ENCODE results near the gene TSBP1.

The TSBP1 gene
- 0 reads per million in 4 donors for total RNA-seq

GRCh38 chr6:32371803-32372202 lies at the start of gene TSBP1:
Gene TSBP1, minus strand, starts transcription at chr6:32371903. Its CDS starts 197 bp downstream, at chr6:32371706.
- no peak for DNase-seq

- DNase-seq = no peak
These were observed 44.3 kb upstream of the TSBP1 start for GRCh38 chr6:32416036-32416435.

DNA sequence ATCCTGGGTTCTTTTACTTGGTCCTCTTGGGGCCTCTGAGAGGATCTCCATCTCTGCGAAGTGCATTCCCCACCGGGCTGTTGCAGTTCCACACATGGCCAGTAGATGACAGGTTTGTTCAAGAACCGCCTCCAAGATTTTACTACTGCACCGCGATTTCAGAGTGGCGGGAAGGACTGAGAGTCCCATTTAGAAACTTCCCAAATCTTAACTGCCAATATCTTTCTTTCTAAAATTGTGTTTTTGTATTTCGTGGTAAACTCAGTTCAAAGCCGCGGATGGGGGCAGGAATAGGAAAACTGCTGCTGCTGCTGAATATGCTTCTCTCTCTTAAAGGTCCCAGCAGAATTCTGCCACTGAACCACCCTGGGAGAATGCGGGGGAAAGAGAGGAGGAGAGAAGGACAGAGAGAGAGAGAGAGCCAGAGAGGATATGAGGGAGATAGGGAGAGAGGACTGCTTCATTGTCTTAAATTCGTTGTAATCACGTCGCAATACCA lies 43.9 kb upstream of the TSBP1 start:
- DNase-seq = peak; percentile 42 to 72 (median 57)

DNA sequence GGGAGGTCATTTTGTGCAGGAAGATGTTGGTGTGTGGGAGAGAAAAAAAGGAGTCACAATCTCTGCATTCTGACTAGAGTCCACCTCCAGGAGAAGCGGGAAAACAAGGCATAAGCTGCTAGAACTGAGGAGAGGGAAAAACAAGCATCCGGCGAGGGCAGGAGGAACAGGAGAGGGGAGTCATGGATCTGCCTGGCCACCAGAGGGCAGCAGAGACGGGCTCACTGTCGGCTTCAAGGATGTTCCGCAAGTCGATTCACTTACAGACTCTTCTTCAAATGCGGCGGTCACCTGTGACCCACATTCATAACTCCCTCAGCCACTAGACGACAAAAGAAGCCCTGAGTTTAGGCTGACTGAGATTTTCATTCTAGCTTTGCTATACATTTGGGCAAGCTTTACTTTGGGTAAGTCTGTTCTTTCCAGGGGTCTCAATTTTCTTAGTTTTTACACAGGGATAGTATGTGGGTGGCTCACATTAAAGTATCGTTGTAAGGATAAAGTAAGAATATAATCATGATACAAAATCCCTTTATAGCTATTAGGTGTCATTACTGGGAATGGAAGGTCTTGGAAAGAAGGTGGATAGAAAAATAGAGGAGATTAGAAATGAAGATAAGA lies 41.8 kb upstream of the TSBP1 start:
- peak; percentile 62 to 83 (median 72) for DNase-seq

DNA sequence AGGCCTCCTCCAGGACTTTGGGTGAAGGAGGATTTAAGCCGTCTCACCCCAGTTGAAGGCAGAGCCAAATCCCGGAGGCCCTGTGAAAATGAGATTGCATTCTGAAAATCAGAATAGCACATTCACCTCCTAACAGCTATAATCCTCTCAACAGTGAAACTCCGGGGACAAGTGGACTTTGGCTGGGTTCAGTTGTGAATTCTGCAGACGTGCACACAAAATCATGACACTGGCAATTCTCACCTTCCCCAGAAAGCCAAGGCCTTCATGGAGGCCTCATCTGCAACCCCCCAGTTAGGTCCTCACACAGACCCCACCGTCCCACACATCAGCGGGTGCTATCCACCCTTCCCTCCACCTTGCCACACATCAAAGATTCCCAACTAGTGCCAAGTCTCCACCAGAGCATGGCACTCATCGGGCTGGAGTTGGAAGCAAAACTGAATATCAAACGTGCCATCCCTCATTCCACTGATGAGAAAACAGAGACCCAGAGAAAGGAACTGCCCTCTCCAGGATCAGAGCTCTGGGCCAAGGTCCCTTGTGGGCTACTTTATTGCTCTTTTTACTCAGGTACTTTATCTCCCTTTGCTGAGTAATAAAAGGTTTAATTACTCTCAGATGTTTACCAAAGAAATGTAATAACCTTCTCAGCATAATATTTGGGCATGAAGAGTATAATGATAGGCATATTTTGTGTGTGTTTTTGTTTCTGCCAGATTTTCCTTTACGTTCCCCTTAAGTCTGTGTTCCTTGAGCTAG lies 40.0 kb upstream of the TSBP1 start:
- DNase-seq = no peak

GRCh38 chr6:32410906-32411305 lies 39.2 kb upstream of the TSBP1 start:
- no peak for DNase-seq

- no peak for DNase-seq
These were observed 35.2 kb upstream of the TSBP1 start, which contains the start of gene BTNL2 for GRCh38 chr6:32406857-32407256. Gene BTNL2, minus strand, starts transcription at chr6:32407181. Its CDS starts 58 bp downstream, at chr6:32407123.

- DNase-seq = no peak
These were observed 34.5 kb upstream of the TSBP1 start for GRCh38 chr6:32406197-32406596.

GRCh38 chr6:32405656-32406055 lies 34.0 kb upstream of the TSBP1 start:
- DNase-seq = no peak

GRCh38 chr6:32402812-32403211 lies 31.1 kb upstream of the TSBP1 start:
- DNase-seq = no peak

- no peak for DNase-seq
These were observed 29.7 kb upstream of the TSBP1 start for GRCh38 chr6:32401284-32401963.

- DNase-seq = peak in 1 of 5 donors; percentile 39
These were observed 25.7 kb upstream of the TSBP1 start for GRCh38 chr6:32397252-32397920.

DNA sequence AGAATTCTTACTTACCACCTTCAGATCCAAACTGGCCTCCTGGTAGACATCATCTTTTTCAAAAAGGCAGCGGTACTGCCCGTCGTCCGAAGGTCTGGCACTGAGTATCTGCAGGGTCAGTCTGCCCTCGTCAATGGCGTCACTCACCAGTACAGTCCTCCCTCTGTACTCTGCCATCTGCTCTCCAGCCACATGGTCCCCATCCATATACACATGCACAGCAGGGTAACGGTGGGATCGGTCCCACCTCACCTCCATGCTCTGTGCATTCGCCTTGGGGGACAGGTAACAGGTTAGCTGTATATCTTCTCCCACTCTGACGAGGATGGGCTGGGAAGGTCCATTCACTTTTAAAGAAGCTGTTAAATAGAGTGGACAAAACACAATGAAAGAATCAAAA lies 24.3 kb upstream of the TSBP1 start:
- no peak for DNase-seq

GRCh38 chr6:32393665-32394420 lies 22.1 kb upstream of the TSBP1 start:
- no peak for DNase-seq

DNA sequence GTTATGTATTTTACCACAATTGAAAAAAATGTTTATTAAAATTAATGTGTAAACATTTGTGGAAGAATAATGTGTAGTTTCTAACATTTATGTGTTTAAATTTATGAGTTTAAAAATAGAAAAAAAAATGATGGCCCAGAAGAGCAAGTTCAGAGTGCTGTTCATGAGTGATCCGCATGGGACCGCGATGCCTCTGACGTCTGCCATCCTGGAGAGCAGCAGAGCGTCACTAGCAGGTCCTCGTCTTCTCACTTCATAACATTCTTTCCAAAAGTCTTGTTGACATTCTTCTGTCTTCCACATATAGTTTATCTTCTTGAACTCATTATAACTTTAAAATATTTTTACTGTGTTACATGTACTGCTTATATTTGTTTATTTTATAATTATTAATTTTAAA lies 19.8 kb upstream of the TSBP1 start:
- no peak for DNase-seq

GRCh38 chr6:32387589-32388340 lies 16.1 kb upstream of the TSBP1 start:
- no peak for DNase-seq

- no peak for DNase-seq
These were observed 14.3 kb upstream of the TSBP1 start for GRCh38 chr6:32386040-32386439.

DNA sequence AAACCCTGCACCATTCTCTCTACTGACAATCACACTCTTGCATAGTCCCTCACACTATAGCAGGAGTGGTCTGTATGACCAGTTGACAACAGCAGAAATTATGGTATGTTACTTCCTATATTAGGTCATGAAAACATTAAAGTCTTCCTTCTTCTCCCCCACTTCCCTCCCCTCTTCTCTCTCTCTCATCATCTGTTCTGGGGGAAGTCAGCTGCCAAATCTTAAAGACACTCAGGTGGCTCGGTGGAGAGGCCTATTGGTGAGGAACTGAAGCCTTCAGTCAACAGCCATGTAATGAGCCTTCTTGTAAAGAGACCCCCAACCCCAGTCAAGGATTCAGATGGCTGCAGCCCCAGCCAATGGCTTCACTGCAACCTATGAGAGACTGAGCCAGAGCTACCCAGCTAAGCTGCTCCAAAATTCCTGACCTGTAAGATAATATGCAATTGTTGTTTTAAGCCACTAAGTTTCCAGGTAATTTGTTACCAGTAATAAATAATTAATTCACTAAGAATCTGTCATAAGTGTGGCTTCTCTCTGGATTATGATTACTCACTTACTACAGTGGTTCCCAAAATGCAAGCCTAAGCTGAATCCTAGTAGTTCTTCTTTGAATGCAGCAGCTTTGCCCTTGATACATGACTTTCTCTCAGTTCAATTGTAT lies 11.2 kb upstream of the TSBP1 start:
- no peak for DNase-seq

DNA sequence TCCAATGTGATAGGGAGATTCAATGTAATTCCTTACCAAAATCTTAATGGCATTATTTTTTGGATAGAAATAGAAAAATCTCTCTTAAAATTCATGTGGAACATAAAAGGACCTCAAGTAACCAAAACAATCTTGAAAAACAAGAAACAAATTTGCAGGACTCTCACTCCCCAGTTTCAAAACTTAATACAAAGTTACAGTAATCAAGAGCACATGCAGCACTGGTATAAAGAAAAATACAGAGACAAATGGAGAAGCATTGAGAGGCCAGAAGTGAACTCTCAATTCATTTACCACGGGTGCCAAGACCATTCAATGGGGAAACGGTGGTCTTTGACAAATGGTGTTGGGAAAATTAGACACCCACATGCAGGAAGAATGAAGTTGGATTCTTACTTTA lies 7.8 kb upstream of the TSBP1 start:
- no peak for DNase-seq

DNA sequence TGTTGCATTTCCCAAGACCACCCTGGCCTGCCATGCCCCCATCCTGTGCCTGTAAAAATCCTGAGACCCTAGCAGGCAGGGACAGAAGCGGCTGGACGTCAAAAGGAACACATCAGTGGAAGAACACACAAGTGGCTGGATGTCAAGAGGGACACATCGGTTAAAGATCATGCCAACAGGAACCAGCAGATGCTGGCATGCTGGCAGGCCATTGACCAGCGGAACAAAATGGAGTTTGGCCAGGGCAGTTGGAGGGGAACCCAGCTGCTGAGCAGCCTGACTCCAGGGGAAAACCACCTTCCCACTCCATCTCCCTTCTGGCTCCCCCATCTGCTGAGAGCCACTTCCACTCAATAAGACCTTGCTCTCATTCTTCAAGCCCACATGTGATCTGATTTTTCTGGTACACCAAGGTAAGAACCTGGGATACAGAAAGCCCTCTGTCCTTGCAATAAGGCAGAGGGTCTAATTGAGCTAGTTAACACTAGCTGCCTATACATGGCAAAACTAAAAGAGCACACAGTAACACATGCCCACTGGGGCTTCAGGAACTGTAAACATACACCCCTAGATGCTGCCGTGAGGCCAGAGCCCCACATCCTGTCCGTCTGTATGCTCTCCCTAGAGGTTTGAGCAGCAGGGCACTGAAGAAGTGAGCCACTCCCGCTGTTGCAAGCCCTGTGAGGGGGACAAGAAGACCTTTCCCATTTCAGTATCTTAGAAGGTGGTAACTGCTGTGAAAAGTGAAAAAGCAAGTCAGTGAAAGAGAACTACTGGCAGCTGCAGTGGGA lies 4.2 kb upstream of the TSBP1 start:
- DNase-seq = no peak
